ENCODE results near the gene RFNG.

RFNG gene

GRCh38 chr17:82080048-82080788 is 28.6 kb upstream of the RFNG start:
- Histone ChIP-seq H3K9ac (ENCODE audit: low read depth, low read length) (no peak overlapping the region), H3K27ac (ENCODE audit: low read length) (no peak overlapping the region), H3K36me3 (ENCODE audit: insufficient read depth, low read depth, low read length) (peaks cover 69% of the 10 kb centered on the region), H3K9me3 (ENCODE audit: insufficient read depth, low read depth, low read length) (no peaks in the 10 kb centered on the region), H3K27me3 (ENCODE audit: insufficient read depth, low read length) (no peaks in the 10 kb centered on the region), H3K4me1 (ENCODE audit: insufficient read depth, low read length) (no peaks in the 10 kb centered on the region), H3K4me3 (ENCODE audit: low read length) (no peak overlapping the region)

- Histone ChIP-seq H3K9ac (ENCODE audit: low read depth, low read length) (no peak overlapping the region), H3K27me3 (ENCODE audit: insufficient read depth, low read length) (no peaks in the 10 kb centered on the region; the same call in 1 of the 2 replicates), H3K27ac (ENCODE audit: low read length) (no peak overlapping the region), H3K4me3 (ENCODE audit: low read length) (no peak overlapping the region), H3K4me1 (ENCODE audit: insufficient read depth, low read length) (no peaks in the 10 kb centered on the region), H3K36me3 (ENCODE audit: insufficient read depth, low read depth, low read length) (peaks cover 59% of the 10 kb centered on the region), H3K9me3 (ENCODE audit: insufficient read depth, low read depth, low read length) (no peaks in the 10 kb centered on the region)
These were observed 27.5 kb upstream of the RFNG start for GRCh38 chr17:82079001-82079677.

- Histone ChIP-seq H3K4me3 (ENCODE audit: low read length) (no peak overlapping the region), H3K27me3 (ENCODE audit: insufficient read depth, low read length) (peaks cover 3% of the 10 kb centered on the region; the same call in 1 of the 2 replicates), H3K9ac (ENCODE audit: low read depth, low read length) (no peak overlapping the region), H3K27ac (ENCODE audit: low read length) (no peak overlapping the region), H3K36me3 (ENCODE audit: insufficient read depth, low read depth, low read length) (peaks cover 52% of the 10 kb centered on the region), H3K9me3 (ENCODE audit: insufficient read depth, low read depth, low read length) (no peaks in the 10 kb centered on the region), H3K4me1 (ENCODE audit: insufficient read depth, low read length) (no peaks in the 10 kb centered on the region)
These were observed 26.8 kb upstream of the RFNG start for GRCh38 chr17:82078433-82078832.

DNA sequence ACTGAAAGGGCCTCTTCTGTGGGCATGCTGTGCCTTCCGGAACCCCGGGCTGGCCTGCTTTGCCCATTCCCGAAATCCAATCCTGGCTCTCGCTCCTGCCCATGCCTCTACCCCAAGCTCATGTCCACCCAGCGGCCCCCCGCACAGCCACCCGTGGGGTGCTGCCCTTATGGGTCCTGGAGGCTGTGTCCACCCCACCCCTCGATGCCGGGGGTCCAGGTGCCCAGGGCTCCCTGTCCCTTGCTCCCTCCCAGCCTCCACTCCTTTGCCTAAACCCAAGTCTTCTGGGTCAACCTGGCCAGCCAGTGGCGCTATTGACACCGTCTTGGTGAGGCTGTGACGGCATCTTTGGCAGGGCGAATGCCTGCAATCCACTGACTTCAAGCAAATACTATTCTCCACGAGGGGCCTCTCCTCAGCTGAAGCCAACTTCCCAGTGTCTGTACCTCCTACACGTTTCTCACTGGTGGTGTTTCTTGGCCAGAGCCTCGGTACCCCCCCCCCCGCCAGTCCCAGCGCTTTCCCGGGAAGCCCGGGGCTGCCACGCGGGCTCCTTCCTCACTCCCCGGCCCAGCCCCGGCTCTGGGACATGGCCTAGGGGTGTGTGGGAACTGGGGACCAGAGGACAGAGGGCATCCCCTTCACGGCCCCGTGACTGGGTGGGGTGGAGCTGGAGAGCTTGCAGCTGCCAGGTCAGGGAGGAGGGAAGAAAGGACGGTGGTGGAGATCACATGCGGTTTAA is 26.2 kb upstream of the RFNG start:
- Histone ChIP-seq H3K27me3 (ENCODE audit: insufficient read depth, low read length) (peaks cover 5% of the 10 kb centered on the region; the same call in 1 of the 2 replicates), H3K4me3 (ENCODE audit: low read length) (no peak overlapping the region), H3K9ac (ENCODE audit: low read depth, low read length) (no peak overlapping the region), H3K36me3 (ENCODE audit: insufficient read depth, low read depth, low read length) (peaks cover 45% of the 10 kb centered on the region), H3K4me1 (ENCODE audit: insufficient read depth, low read length) (no peaks in the 10 kb centered on the region), H3K27ac (ENCODE audit: low read length) (no peak overlapping the region), H3K9me3 (ENCODE audit: insufficient read depth, low read depth, low read length) (no peaks in the 10 kb centered on the region)

DNA sequence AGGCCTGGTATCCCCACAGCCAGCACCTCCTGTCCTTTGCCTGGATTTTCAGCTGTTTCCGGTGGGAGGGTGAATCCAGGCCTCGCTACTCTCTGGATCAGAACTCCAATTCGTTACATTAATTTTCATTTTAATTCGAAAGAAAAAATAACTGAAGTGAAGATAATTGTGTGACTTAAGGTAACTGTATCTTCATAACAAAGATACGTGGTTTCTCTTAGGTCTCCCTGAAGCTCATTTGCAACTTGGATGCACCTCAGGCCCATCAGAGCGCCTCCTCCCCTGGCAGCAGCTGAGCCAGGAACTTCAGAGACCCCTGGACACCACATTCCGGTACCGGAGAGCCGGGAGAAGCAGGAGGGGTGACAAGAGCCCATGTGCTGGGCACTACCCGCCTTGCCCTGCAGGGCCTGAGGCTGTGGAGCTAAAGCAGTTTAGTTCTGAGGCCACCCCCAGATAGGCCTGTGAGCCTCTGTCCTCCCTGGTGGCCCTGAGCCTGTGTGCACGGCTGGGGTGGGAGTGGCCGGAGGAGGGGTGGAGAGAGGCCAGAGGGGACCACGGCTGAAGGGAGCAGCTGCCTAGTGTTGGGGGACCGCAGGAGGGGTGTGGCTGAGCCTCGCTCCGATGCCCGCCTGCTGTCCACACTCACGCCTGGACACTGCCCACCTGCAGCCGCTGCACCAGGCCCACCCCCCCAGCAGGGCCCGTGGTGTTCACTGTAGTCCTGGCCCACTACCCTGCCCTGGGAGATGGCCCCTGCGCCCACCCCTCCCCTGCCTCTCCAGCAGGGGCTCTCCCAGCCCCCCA is 25.4 kb upstream of the RFNG start:
- Histone ChIP-seq H3K27ac (ENCODE audit: low read length) (no peak overlapping the region), H3K36me3 (ENCODE audit: insufficient read depth, low read depth, low read length) (peaks cover 37% of the 10 kb centered on the region)

GRCh38 chr17:82076018-82076784 is 24.6 kb upstream of the RFNG start:
- Histone ChIP-seq H3K4me3 (ENCODE audit: low read length) (no peak overlapping the region), H3K4me1 (ENCODE audit: insufficient read depth, low read length) (no peaks in the 10 kb centered on the region), H3K36me3 (ENCODE audit: insufficient read depth, low read depth, low read length) (peaks cover 32% of the 10 kb centered on the region), H3K27ac (ENCODE audit: low read length) (no peak overlapping the region), H3K27me3 (ENCODE audit: insufficient read depth, low read length) (peaks cover 5% of the 10 kb centered on the region; the same call in 1 of the 2 replicates), H3K9ac (ENCODE audit: low read depth, low read length) (no peak overlapping the region), H3K9me3 (ENCODE audit: insufficient read depth, low read depth, low read length) (no peaks in the 10 kb centered on the region)

More for the DNA sequence above, 25.4 kb upstream of the RFNG start:
- Histone ChIP-seq H3K9me3 (ENCODE audit: insufficient read depth, low read depth, low read length) (no peaks in the 10 kb centered on the region), H3K27me3 (ENCODE audit: insufficient read depth, low read length) (peaks cover 5% of the 10 kb centered on the region; the same call in 1 of the 2 replicates), H3K4me3 (ENCODE audit: low read length) (no peak overlapping the region), H3K4me1 (ENCODE audit: insufficient read depth, low read length) (no peaks in the 10 kb centered on the region), H3K9ac (ENCODE audit: low read depth, low read length) (no peak overlapping the region)

DNA sequence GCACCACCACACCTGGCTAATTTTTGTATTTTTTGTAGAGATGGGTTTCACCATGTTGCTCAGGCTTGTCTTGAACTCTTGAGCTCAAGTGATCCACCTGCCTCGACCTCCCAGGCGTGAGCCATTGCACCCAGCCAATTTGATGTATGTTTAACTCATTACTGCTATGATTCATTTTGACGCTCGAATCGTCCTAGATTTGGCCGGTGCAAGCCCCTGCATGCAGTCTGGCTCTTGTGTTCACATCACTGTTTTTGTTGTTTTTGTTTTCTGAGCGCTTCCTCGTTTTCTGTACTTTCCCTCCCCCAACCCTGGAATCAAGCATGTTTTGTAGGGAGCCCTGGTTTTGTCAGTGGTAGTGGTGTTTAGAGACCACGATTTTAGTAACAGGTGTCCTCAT is 21.8 kb upstream of the RFNG start:
- Histone ChIP-seq H3K9ac (ENCODE audit: low read depth, low read length) (no peak overlapping the region), H3K4me1 (ENCODE audit: insufficient read depth, low read length) (no peaks in the 10 kb centered on the region), H3K4me3 (ENCODE audit: low read length) (no peak overlapping the region), H3K27me3 (ENCODE audit: insufficient read depth, low read length) (peaks cover 5% of the 10 kb centered on the region; the same call in 1 of the 2 replicates), H3K36me3 (ENCODE audit: insufficient read depth, low read depth, low read length) (peaks cover 8% of the 10 kb centered on the region; the same call in 1 of the 2 replicates), H3K27ac (ENCODE audit: low read length) (no peak overlapping the region), H3K9me3 (ENCODE audit: insufficient read depth, low read depth, low read length) (no peaks in the 10 kb centered on the region)

DNA sequence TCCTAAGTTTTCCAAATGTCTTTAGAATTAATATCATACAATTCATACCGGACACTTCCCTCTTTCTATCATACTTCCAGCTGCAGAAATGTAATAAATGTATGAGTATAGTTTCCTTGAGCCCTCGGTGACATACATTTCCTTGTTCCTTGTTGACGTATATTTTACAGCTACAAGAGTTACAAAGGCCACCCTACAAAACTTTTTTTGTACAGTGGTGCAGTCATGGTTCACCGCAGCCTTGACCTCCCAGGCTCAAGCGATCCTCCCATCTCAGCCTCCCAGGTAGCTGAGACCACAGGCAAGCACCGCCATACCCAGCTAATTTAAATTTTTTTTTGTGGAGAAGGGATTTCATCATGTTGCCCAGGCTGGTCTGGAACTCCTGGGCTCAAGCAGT is 21.2 kb upstream of the RFNG start:
- Histone ChIP-seq H3K27ac (ENCODE audit: low read length) (no peak overlapping the region), H3K9me3 (ENCODE audit: insufficient read depth, low read depth, low read length) (no peaks in the 10 kb centered on the region), H3K36me3 (ENCODE audit: insufficient read depth, low read depth, low read length) (0 out of 2 replicates have a peak, but pooled peaks cover 3% of the 10 kb centered on the region), H3K4me3 (ENCODE audit: low read length) (no peak overlapping the region), H3K9ac (ENCODE audit: low read depth, low read length) (no peak overlapping the region), H3K4me1 (ENCODE audit: insufficient read depth, low read length) (no peaks in the 10 kb centered on the region), H3K27me3 (ENCODE audit: insufficient read depth, low read length) (peaks cover 5% of the 10 kb centered on the region; the same call in 1 of the 2 replicates)

DNA sequence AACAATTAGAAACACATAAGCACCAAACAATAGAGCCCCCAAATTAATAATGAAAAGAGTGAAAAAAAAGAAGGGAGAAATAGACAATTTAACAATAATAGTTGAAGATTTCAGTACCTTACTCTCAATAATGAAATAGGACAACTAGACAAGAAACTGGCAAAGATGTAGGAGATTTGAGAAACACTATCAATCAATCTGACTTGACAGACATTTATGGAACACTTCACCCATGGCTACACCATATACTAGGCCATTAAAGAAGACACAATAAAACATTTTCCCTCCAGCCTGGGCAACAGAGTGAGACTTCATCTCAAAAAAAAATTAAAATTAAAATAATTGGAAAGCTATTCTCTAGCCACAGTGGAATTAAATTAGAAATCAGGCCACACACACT is 19.0 kb upstream of the RFNG start:
- no peak overlapping the region for H3K4me3 ChIP-seq (ENCODE audit: low read length)
- no peaks in the 10 kb centered on the region for H3K9me3 ChIP-seq (ENCODE audit: insufficient read depth, low read depth, low read length)
- H3K36me3 ChIP-seq (ENCODE audit: insufficient read depth, low read depth, low read length): no peaks in the 10 kb centered on the region
- no peak overlapping the region for H3K27ac ChIP-seq (ENCODE audit: low read length)
- H3K4me1 ChIP-seq (ENCODE audit: insufficient read depth, low read length): peaks cover 4% of the 10 kb centered on the region; the same call in 1 of the 2 replicates
- no peak overlapping the region for H3K9ac ChIP-seq (ENCODE audit: low read depth, low read length)
- peaks cover 5% of the 10 kb centered on the region; the same call in 1 of the 2 replicates for H3K27me3 ChIP-seq (ENCODE audit: insufficient read depth, low read length)

DNA sequence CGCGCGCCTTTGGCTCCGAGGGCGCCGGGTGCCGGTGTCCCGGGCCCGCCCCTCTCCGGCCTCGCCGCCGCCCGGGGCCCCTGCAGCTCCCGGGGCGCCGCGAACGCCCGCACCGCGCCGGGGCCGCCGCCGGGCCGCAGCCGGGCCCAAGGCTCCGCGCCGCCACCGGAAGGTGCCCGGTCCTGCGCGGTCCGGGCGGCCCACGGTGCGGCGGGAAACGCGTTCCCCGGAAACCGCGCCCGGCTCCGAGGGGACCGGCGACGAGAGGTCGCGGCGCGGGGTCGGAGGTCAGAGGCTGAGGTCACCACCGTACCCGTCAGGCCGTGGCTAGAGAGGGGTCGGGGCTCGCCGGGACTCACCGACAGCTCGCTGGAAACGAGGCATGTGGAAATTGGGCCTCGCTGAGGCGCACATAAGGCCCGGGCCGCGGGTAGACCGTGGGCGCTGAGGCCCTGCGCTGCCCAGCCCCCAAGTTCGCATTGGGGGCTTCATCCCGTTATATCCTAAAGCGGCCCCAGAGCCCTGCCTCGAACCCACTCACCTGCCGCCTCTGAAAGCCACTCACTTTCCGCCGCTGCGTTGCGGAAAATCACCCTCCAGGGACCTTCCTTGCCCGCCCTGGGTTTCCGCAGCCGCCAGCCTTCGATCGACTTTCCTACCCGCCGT is 14.2 kb upstream of the RFNG start, which contains the start of gene DUS1L:
Gene DUS1L (minus strand): TSS at position 167 of the 666 bp plus-strand sequence. CDS start 745 bp downstream, outside the sequence.
- Histone ChIP-seq H3K9ac (ENCODE audit: low read depth, low read length) (peak within 1 kb of the TSS; percentile 74), H3K36me3 (ENCODE audit: insufficient read depth, low read depth, low read length) (peaks cover 26% of the 10 kb centered on the region), H3K4me1 (ENCODE audit: insufficient read depth, low read length) (peaks cover 4% of the 10 kb centered on the region; the same call in 1 of the 2 replicates), H3K9me3 (ENCODE audit: insufficient read depth, low read depth, low read length) (no peaks in the 10 kb centered on the region), H3K4me3 (ENCODE audit: low read length) (peak within 1 kb of the TSS; percentile 76), H3K27me3 (ENCODE audit: insufficient read depth, low read length) (no peaks in the 10 kb centered on the region), H3K27ac (ENCODE audit: low read length) (no peak within 1 kb of the TSS)
